ENCODE measurements around the gene CLK2. TPM values are rescaled to one million over a fixed set of nuclear protein-coding genes. Genes with fewer than 3 reads are reported as not detected.

CLK2 gene
- total and polyA plus RNA-seq, 2 of the 13 experiments (the other 11 are each of a cell fraction or from before 2014, with no cell fraction given) = 20.1 to 73.5 TPM

DNA sequence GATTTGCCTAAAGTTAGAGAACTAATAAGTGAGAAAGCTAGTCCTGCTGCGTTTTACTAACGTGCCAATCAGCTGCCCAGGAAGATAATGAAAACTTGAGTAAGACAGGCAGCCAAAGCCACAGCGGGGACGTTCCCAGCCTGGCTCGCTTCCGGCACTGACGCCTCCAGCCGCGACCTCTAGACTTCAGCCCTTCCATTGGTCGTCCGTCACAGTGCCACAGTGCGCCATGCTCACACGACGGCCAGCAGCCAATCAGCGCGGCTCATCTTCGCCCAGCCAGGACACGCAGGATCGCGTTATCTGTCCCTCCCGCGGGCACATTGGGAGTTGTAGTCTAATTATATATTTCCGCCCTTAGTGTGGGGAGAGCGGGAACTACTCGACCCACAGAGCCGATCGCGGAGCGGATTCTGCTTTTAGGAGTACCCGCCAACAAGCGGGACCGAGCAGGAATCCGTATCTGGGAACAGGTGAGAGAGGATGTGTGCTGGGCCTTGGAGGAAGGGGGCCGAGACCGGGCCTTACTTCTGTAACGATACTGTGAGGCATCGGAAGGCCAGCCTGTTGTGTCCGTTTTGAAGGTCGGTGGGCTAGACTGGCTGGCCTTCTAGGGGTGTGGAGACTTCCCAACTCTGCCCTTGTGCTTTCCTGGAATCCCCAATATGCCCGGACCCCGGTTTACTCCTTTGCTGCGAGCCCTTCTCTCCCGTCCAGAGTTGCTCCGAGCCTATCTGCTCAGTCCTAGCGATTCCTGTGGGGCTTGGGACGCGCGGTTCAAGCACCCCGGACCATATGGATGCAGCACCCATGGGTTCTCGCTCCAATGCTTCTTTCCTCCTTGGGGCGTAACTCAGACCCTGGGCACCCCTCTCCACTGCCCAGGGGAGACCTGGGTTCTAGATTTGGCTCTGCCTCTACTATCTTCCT lies 35.5 kb upstream of the CLK2 start, which contains the start of gene FDPS (continued):
- TF ChIP-seq ATF5 (CRISPR knock-in tag; IDR thresholded peaks at IDR 0.05; ENCODE audit: low read depth) (no peak), TGIF2 (CRISPR knock-in tag; IDR thresholded peaks at IDR 0.05) (peak; percentile 66), ZNF414 (CRISPR knock-in tag; IDR thresholded peaks at IDR 0.05) (0 out of 2 replicates have a peak, but pooled peaks have one; percentile 50), RERE (CRISPR knock-in tag; IDR thresholded peaks at IDR 0.05; ENCODE audit: low read depth) (0 out of 2 replicates have a peak, but pooled peaks have one; percentile 6), NFKBIZ (CRISPR knock-in tag; IDR thresholded peaks at IDR 0.05) (0 out of 2 replicates have a peak, but pooled peaks have one; percentile 23), DNMT1 (CRISPR knock-in tag; IDR thresholded peaks at IDR 0.05) (no peak), MXI1 (IDR thresholded peaks at IDR 0.05; ENCODE audit: borderline replicate concordance, low read depth, low read length) (peak; percentile 75; the same call in 1 of the 3 replicates), JUN (CRISPR knock-in tag; IDR thresholded peaks at IDR 0.05) (no peak), RFXANK (CRISPR knock-in tag; IDR thresholded peaks at IDR 0.05) (0 out of 2 replicates have a peak, but pooled peaks have one; percentile 63), TAF1 (CRISPR knock-in tag; IDR thresholded peaks at IDR 0.05) (peak; percentile 88; the same call in 1 of the 2 replicates), MEF2D (CRISPR knock-in tag; IDR thresholded peaks at IDR 0.05) (peak; percentile 48; the same call in 1 of the 2 replicates), SIX4 (CRISPR knock-in tag; IDR thresholded peaks at IDR 0.05) (peak; percentile 1; the same call in 1 of the 2 replicates), ZNF660 (CRISPR knock-in tag; IDR thresholded peaks at IDR 0.05; ENCODE audit: borderline replicate concordance, low read depth) (no peak), POLR2G (IDR thresholded peaks at IDR 0.05; ENCODE audit: low read depth, low read length) (peak; percentile 88)
- TF ChIP-seq, protein P1, sequence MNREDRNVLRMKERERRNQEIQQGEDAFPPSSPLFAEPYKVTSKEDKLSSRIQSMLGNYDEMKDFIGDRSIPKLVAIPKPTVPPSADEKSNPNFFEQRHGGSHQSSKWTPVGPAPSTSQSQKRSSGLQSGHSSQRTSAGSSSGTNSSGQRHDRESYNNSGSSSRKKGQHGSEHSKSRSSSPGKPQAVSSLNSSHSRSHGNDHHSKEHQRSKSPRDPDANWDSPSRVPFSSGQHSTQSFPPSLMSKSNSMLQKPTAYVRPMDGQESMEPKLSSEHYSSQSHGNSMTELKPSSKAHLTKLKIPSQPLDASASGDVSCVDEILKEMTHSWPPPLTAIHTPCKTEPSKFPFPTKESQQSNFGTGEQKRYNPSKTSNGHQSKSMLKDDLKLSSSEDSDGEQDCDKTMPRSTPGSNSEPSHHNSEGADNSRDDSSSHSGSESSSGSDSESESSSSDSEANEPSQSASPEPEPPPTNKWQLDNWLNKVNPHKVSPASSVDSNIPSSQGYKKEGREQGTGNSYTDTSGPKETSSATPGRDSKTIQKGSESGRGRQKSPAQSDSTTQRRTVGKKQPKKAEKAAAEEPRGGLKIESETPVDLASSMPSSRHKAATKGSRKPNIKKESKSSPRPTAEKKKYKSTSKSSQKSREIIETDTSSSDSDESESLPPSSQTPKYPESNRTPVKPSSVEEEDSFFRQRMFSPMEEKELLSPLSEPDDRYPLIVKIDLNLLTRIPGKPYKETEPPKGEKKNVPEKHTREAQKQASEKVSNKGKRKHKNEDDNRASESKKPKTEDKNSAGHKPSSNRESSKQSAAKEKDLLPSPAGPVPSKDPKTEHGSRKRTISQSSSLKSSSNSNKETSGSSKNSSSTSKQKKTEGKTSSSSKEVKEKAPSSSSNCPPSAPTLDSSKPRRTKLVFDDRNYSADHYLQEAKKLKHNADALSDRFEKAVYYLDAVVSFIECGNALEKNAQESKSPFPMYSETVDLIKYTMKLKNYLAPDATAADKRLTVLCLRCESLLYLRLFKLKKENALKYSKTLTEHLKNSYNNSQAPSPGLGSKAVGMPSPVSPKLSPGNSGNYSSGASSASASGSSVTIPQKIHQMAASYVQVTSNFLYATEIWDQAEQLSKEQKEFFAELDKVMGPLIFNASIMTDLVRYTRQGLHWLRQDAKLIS (CRISPR knock-in tag; IDR thresholded peaks at IDR 0.05) = peak; percentile 21; the same call in 1 of the 2 replicates

Data from HepG2 (cell line).